GM23248 (cell line): ENCODE data around the gene GPX4.

Source experiments
- EZH2 ChIP-seq: fragments of 200-600 bp; sonication (generic); IDR thresholded peaks from 2 replicates; pipeline ENCODE4 v1.6.1; 2018; ENCODE audit warnings: antibody characterized with exemption, mild to moderate bottlenecking; ENCODE audit not compliant: insufficient read depth, poor library complexity, severe bottlenecking
- EZH2phosphoT487 ChIP-seq: fragments of 200-600 bp; sonication (generic); IDR thresholded peaks from 2 replicates; pipeline ENCODE4 v1.6.1; 2018; ENCODE audit warnings: antibody characterized with exemption, moderate library complexity, mild to moderate bottlenecking, low read depth; ENCODE audit not compliant: insufficient read depth

GRCh38 chr19:1123885-1124677 is 20.3 kb downstream of the GPX4 start:
- TF ChIP-seq EZH2 (no peak), EZH2phosphoT487 (no peak)
